GM20000 (cell line): Measurements from ENCODE around the gene PRR29.
A peak's percentile ranks its signal among the peaks of the same experiment; 100 is the strongest.

ENCODE experiments used
- DNase-seq: peaks from one replicate; pipeline ENCODE4 v3.0.0; 2012; ENCODE audit warnings: low spot score
- CTCF ChIP-seq: IDR thresholded peaks from 2 replicates; pipeline ENCODE4 v1.5.1; 2012; ENCODE audit warnings: mild to moderate bottlenecking, control low read depth; ENCODE audit errors: extremely low read depth, missing control alignments

The PRR29 gene

DNA sequence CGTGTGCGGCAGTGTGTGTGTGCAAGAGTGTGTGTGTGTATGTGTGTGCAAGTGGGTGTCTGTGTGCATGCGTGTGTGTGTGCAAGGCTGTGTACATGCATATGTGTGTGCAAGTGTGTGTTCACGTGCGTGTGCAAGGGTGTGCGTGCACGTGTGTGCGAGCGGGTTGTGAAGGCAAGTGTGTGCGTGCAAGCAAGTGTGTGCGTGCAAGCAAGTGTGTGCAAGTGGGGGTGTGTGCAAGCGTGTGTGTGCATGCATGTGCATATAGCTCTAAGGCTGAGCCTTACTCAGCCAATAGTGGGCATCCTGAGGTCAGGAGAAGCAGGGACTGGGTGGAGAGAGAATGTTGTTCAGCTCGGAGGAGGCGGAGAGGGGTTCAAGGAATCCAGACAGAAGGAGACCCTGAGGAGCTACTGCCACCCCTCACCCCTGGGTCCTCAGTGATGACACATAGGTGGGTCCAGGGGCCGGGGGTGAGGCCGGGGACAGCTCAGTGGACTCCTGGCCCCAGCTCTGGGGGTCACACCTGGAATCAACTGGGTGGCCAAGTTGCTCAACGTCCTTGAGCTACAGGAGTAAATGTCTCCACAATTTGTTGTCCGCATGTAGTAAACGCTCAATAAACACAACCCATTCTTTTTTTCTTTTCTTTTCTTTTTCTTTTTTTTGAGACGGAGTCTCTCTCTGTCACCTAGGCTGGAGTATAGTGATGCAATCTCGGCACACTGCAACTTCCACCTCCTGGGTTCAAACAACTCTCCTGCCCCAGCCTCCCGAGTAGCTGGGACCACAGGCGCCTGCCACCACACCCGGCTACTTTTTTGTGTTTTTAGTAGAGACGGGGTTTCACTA lies 1.8 kb downstream of the PRR29 start:
- no peak for TF ChIP-seq CTCF
- no peak for DNase-seq

DNA sequence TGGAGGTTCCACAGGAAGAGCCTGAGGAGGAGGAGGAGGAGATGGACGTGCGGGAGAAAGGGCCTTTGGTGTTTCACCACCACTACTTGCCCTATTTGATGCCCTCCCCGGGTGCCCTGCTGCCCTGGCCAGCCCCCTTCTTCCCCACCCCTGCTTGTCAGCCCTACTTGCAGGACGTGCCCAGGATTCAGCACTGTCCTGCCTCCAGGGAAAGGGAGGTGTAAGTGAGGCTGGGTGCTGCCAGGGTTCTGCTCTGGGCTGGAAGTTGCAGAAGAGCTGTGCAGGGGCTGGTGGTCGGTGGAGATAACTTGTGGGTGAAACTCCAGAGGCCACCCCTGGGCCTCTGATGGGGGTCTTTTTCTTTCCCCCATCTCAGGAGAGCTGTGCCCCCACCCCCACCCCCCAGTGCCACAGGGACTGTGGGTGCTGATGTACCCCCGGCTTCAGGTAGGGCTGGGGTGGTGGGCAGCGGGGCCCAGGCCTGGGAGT lies 3.0 kb downstream of the PRR29 start:
- DNase-seq, result no peak
- no peak for TF ChIP-seq CTCF

DNA sequence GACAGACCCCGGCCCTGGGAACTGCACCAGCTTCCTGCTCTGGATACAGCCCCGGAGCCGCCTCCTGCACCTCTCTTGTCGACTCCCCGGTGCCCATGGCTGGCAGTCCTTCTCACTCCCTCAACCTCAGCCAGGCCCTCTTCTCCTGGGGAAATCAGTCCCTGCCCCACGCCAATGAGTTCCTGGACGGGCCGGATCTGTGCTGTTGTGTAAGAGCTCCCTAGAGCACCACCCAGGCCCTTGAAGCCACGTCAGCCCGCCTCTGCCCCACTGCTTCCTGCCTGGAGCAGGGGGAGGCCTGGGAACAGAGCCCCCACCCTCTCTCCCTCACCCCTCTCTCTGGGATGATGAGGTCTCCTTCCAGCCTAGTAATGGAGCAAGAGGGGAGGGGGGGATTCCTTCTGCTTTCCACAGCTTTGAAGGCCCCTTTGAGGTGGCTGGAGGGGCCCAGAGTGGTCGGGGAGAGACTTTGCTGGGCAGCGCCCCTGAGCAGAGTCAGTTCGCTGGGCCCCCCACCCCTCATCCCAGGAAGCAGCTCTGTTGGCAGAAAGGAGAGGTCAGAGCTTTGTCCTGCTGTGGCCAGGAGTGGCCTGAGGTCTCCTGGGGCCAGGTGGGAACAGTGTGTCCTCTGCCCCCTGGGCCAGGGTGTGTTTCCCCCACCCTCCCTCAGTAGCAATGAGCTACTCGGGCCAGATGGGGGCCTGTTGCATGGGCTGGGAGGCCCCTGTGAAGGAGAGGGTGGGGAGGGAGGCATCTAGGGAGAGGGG lies 3.8 kb downstream of the PRR29 start:
- no peak for TF ChIP-seq CTCF
- no peak for DNase-seq

DNA sequence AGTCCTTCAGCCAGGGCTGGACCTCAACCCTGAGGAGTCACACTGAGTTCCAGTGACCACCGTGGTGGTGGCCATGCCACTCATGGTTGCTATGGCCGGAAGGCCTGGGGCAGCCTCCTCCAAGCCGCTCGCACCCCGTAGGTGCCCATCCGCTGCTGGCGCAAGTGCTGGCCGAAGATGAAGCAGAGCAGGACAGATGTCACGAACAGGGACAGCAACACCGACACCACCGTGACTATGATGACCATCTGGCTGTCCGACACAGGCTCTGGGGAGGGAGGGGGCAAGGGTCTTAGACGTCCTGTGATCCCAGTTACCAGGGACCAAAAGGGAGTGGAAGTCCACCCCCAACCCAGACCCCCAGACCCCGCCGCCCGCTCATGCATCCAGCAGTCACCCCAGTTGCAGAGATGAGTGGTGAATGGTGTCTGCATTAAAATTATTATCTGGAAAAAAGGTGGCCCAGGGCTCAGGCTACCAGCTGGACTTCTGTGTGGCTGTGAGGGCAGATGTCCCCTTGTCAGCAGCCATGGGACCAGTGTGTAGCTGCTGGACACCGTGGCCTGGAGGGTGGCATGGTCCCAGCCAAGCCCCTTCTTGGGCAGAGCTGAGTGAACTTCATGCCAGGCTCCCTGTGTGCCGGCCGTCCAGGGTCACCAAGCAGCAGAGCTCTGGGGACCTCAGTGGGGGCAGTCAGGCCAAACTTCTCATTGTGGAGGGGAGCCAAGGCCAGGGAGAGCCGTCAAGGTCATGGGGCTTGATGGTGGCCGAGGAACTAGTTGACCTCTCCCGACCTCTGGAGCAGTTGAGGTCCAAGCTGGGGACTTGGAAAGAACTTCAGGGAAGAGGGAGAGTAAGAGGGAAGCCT lies 4.7 kb downstream of the PRR29 start:
- DNase-seq, result no peak
- no peak for TF ChIP-seq CTCF

DNA sequence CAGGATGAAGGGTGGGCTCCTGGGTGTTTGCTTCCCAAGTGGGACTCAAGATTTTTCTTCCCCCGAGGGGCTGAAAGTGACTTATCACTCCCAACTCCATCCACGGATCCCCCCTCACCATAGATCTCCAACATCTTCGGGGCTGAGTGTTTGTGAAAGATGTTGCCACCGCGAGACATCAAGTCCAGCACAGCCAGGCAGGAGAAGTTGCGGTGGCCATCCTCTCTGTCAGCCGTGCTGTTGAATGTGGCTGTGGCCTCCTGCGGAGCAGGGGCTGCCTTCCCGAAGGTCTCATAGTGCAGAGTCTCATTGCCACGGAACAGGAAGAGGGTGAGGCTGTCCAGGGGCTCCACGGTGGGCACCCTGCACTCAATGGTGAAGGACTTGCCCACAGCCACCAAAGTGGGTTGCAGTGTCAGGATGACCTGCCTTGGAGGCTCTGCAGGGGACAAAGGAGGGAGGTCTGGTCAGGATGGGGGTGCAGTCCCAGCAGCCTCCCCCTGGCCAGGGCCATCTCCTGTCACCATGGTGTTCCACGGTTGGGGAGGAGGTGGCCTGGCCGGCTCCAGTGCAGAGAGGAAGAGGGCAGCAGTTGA lies 5.5 kb downstream of the PRR29 start:
- no peak for TF ChIP-seq CTCF
- DNase-seq, result peak; percentile 7

GRCh38 chr17:64004218-64004770 lies 6.1 kb downstream of the PRR29 start:
- TF ChIP-seq CTCF, result no peak

More at GRCh38 chr17:64004218-64004770, 6.1 kb downstream of the PRR29 start:
- DNase-seq, result no peak
